Glutamatergic neuron (in vitro differentiated cells): ENCODE data around the gene APBA2. TPM values are rescaled to one million over a fixed set of nuclear protein-coding genes. Genes with fewer than 3 reads are reported as not detected.

Experiments used
- DNase-seq: peaks from one replicate; pipeline ENCODE4 v3.0.0; 2022
- H3K27ac Mint-ChIP-seq: one replicate; pipeline ENCODE4 v1.8.0; 2020; ENCODE audit warnings: mild to moderate bottlenecking, mixed read lengths, inconsistent platforms; ENCODE audit not compliant: unreplicated experiment
- H3K27me3 Mint-ChIP-seq: one replicate; pipeline ENCODE4 v1.8.0; 2020; ENCODE audit warnings: mild to moderate bottlenecking, moderate library complexity, mixed read lengths, inconsistent platforms; ENCODE audit not compliant: unreplicated experiment
- H3K36me3 Mint-ChIP-seq: one replicate; pipeline ENCODE4 v1.8.0; 2020; ENCODE audit warnings: mild to moderate bottlenecking, mixed read lengths, inconsistent platforms; ENCODE audit not compliant: unreplicated experiment
- H3K4me1 Mint-ChIP-seq: one replicate; pipeline ENCODE4 v1.8.0; 2020; ENCODE audit warnings: mild to moderate bottlenecking, low read depth, mixed read lengths, inconsistent platforms; ENCODE audit not compliant: unreplicated experiment
- H3K4me3 Mint-ChIP-seq: one replicate; pipeline ENCODE4 v1.8.0; 2020; ENCODE audit warnings: mild to moderate bottlenecking, mixed read lengths, inconsistent platforms; ENCODE audit not compliant: unreplicated experiment
- H3K9me3 Mint-ChIP-seq: one replicate; pipeline ENCODE4 v1.8.0; 2020; ENCODE audit warnings: mild to moderate bottlenecking, moderate library complexity, mixed read lengths, inconsistent platforms; ENCODE audit not compliant: unreplicated experiment
- CTCF ChIP-seq: fragments of 200-600 bp; sonication (generic); IDR thresholded peaks from one replicate; pipeline ENCODE4 v1.5.0; 2021; ENCODE audit not compliant: partially characterized antibody, unreplicated experiment
- total RNA-seq: library from RNA; stranded (reverse); fragmentation: NEBNext Ultra II Directional; extraction: Animal tissue kit (Norgen Biotek cat#: 25700); gene quantifications from one replicate; pipeline ENCODE4 v1.2.1, GENCODE V29; 2021; ENCODE audit not compliant: unreplicated experiment

APBA2 gene
- total RNA-seq, 1 donor from 2014 or later = 166 TPM

GRCh38 chr15:28879551-28879950 lies 6.2 kb upstream of the APBA2 start:
- Mint-ChIP-seq H3K4me3 (no peak overlapping the region), H3K9me3 (peaks cover 6% of the 10 kb centered on the region), H3K27ac (no peak overlapping the region), H3K27me3 (peaks cover 9% of the 10 kb centered on the region), H3K36me3 (no peaks in the 10 kb centered on the region), H3K4me1 (peaks cover 10% of the 10 kb centered on the region)
- TF ChIP-seq CTCF = no peak
- no peak for DNase-seq

- Mint-ChIP-seq H3K4me1 (peaks cover 7% of the 10 kb centered on the region), H3K27ac (no peak overlapping the region), H3K27me3 (peaks cover 9% of the 10 kb centered on the region), H3K9me3 (peaks cover 12% of the 10 kb centered on the region), H3K36me3 (no peaks in the 10 kb centered on the region), H3K4me3 (no peak overlapping the region)
- TF ChIP-seq CTCF = no peak
- no peak for DNase-seq
Observed at GRCh38 chr15:28880680-28881079, 5.1 kb upstream of the APBA2 start.

- TF ChIP-seq CTCF = no peak
- Mint-ChIP-seq H3K4me1 (peaks cover 4% of the 10 kb centered on the region), H3K36me3 (no peaks in the 10 kb centered on the region), H3K27me3 (peaks cover 8% of the 10 kb centered on the region), H3K27ac (no peak overlapping the region), H3K4me3 (no peak overlapping the region), H3K9me3 (peaks cover 10% of the 10 kb centered on the region)
- no peak for DNase-seq
Observed at GRCh38 chr15:28881170-28881569, 4.6 kb upstream of the APBA2 start.

- no peaks in the 10 kb centered on the region for H3K36me3 Mint-ChIP-seq
- peaks cover 10% of the 10 kb centered on the region for H3K9me3 Mint-ChIP-seq
- H3K4me3 Mint-ChIP-seq = no peak overlapping the region
Observed at GRCh38 chr15:28881600-28881999, 4.2 kb upstream of the APBA2 start.

More at GRCh38 chr15:28881600-28881999, 4.2 kb upstream of the APBA2 start:
- TF ChIP-seq CTCF = no peak
- Mint-ChIP-seq H3K27ac (no peak overlapping the region), H3K27me3 (peaks cover 8% of the 10 kb centered on the region), H3K4me1 (peaks cover 4% of the 10 kb centered on the region)
- DNase-seq = no peak
